IMR-90 (cell line): ENCODE results near the gene THBS4. TPM values are rescaled to one million over a fixed set of nuclear protein-coding genes. Genes with fewer than 3 reads are reported as not detected.

Source experiments
- ATAC-seq: fragments of 200-7000 bp; cut with Tn5 transposase; 2 replicates; pipeline ENCODE4 v1.9.1; 2020; ENCODE audit warnings: low read depth, mild to moderate bottlenecking, moderate library complexity
- BruUV-seq: library from RNA; stranded (reverse); fragments of 400-500 nt; replicated peaks from 2 replicates; lab custom pipeline; 2021; lab: Mats Ljungman, UMichigan
- CTCF ChIA-PET: fragments of 300-600 bp; formaldehyde crosslinking; extraction: SDS; loops from one replicate; lab custom pipeline; 2021; ENCODE audit warnings: antibody characterized with exemption; lab: Yijun Ruan, JAX
- POLR2A ChIA-PET: fragments of 300-600 bp; sonication (Branson Sonifier 250); formaldehyde crosslinking; loops from one replicate; lab custom pipeline; 2022; ENCODE audit warnings: antibody characterized with exemption; ENCODE audit not compliant: unreplicated experiment; lab: Charles Lee
- DNase-seq: peaks from one replicate; pipeline ENCODE4 v3.0.0; 2013
- H2AFZ ChIP-seq: replicated peaks from 2 replicates; pipeline ENCODE3; 2013; ENCODE audit warnings: low read length, mild to moderate bottlenecking; ENCODE audit not compliant: poor library complexity
- H2AK5ac ChIP-seq: 2 replicates; pipeline ENCODE4 v1.6.1; 2013; ENCODE audit warnings: low read depth, low read length, inconsistent platforms
- H2AK9ac ChIP-seq: replicated peaks from 2 replicates; pipeline ENCODE3; 2013; ENCODE audit warnings: mild to moderate bottlenecking, low read depth, low read length, moderate library complexity; ENCODE audit not compliant: poor library complexity
- H2BK120ac ChIP-seq: 2 replicates; pipeline ENCODE4 v1.6.1; 2013; ENCODE audit warnings: low read depth, low read length, inconsistent platforms
- H2BK15ac ChIP-seq: 3 replicates; pipeline ENCODE4 v1.6.1; 2013; ENCODE audit warnings: low read depth, low read length, inconsistent platforms
- H2BK20ac ChIP-seq: 2 replicates; pipeline ENCODE4 v1.6.1; 2013; ENCODE audit warnings: low read depth, mild to moderate bottlenecking, inconsistent platforms, low read length, moderate library complexity
- H2BK5ac ChIP-seq: 2 replicates; pipeline ENCODE4 v1.6.1; 2013; ENCODE audit warnings: mild to moderate bottlenecking, low read depth, low read length, inconsistent platforms; ENCODE audit not compliant: poor library complexity, severe bottlenecking
- H3K14ac ChIP-seq: replicated peaks from 2 replicates; pipeline ENCODE4 v1.6.1; 2013; ENCODE audit warnings: low read depth, low read length, inconsistent platforms
- H3K18ac ChIP-seq: 2 replicates; pipeline ENCODE4 v1.6.1; 2013; ENCODE audit warnings: low read depth, low read length, control low read depth
- H3K23ac ChIP-seq: 2 replicates; pipeline ENCODE4 v1.6.1; 2013; ENCODE audit warnings: low read depth, low read length, inconsistent platforms
- H3K27ac ChIP-seq: 2 replicates; pipeline ENCODE4 v1.5.1; 2013; ENCODE audit warnings: mild to moderate bottlenecking, control low read depth, low read length; ENCODE audit not compliant: insufficient read depth
- H3K27me3 ChIP-seq: 2 replicates; pipeline ENCODE4 v1.6.1; 2013; ENCODE audit warnings: low read length; ENCODE audit not compliant: control insufficient read depth, insufficient read depth
- H3K36me3 ChIP-seq: 2 replicates; pipeline ENCODE4 v1.6.1; 2013; ENCODE audit warnings: low read length, mixed read lengths; ENCODE audit not compliant: control insufficient read depth, insufficient read depth
- H3K4ac ChIP-seq: 2 replicates; pipeline ENCODE4 v1.6.1; 2013; ENCODE audit warnings: low read depth, low read length, inconsistent platforms
- H3K4me1 ChIP-seq: 2 replicates; pipeline ENCODE4 v1.6.1; 2013; ENCODE audit warnings: low read length, mixed read lengths; ENCODE audit not compliant: control insufficient read depth, insufficient read depth
- H3K4me2 ChIP-seq: 2 replicates; pipeline ENCODE4 v1.6.1; 2013; ENCODE audit warnings: low read depth, mild to moderate bottlenecking, control low read depth, low read length, moderate library complexity
- H3K4me3 ChIP-seq: 2 replicates; pipeline ENCODE4 v1.5.1; 2013; ENCODE audit warnings: low read depth, mild to moderate bottlenecking, control low read depth, low read length, moderate library complexity; ENCODE audit not compliant: insufficient read depth
- H3K56ac ChIP-seq: 2 replicates; pipeline ENCODE4 v1.6.1; 2013; ENCODE audit warnings: low read length, inconsistent platforms; ENCODE audit not compliant: insufficient read depth; ENCODE audit errors: extremely low read depth
- H3K79me1 ChIP-seq, 2 experiments: 2 replicates each; pipeline ENCODE4 v1.6.1; 2013; ENCODE audit warnings: low read length in 2 of 2, inconsistent platforms in 1 of 2, low read depth in 1 of 2
- H3K9ac ChIP-seq: 2 replicates; pipeline ENCODE4 v1.6.1; 2013; ENCODE audit warnings: low read depth, low read length, control low read depth
- H3K9me1 ChIP-seq: 2 replicates; pipeline ENCODE4 v1.6.1; 2013; ENCODE audit warnings: low read length, inconsistent platforms; ENCODE audit not compliant: insufficient read depth
- H3K9me3 ChIP-seq: 2 replicates; pipeline ENCODE4 v1.6.1; 2013; ENCODE audit warnings: low read length; ENCODE audit not compliant: control insufficient read depth, insufficient read depth
- H4K20me1 ChIP-seq: 2 replicates; pipeline ENCODE4 v1.6.1; 2013; ENCODE audit warnings: low read length, inconsistent platforms; ENCODE audit not compliant: insufficient read depth
- H4K5ac ChIP-seq: 2 replicates; pipeline ENCODE4 v1.6.1; 2013; ENCODE audit warnings: mild to moderate bottlenecking, low read depth, low read length, control low read depth
- H4K8ac ChIP-seq, 2 experiments: 2 replicates each; pipeline ENCODE4 v1.6.1; 2013; ENCODE audit warnings: low read depth in 2 of 2, low read length in 2 of 2, control low read depth in 1 of 2, inconsistent platforms in 1 of 2
- H4K91ac ChIP-seq: 2 replicates; pipeline ENCODE4 v1.6.1; 2013; ENCODE audit warnings: low read depth, low read length, inconsistent platforms; ENCODE audit not compliant: insufficient read depth
- BHLHE40 ChIP-seq: fragments of 150-350 bp; IDR thresholded peaks from 2 replicates; pipeline ENCODE4 v1.6.1; 2016; ENCODE audit warnings: mild to moderate bottlenecking, low read depth, low read length
- CEBPB ChIP-seq: IDR thresholded peaks from 2 replicates; pipeline ENCODE4 v1.6.1; 2012; ENCODE audit warnings: low read depth, low read length, improper control_type of control experiment
- CHD1 ChIP-seq: IDR thresholded peaks from 2 replicates; pipeline ENCODE4 v1.6.1; 2012; ENCODE audit warnings: low read depth, low read length, improper control_type of control experiment
- CTCF ChIP-seq: conservative IDR thresholded peaks from 2 replicates; pipeline ENCODE4 v1.5.1; 2012; ENCODE audit warnings: mild to moderate bottlenecking, low read depth, low read length, improper control_type of control experiment
- ELK1 ChIP-seq: fragments of 150-350 bp; IDR thresholded peaks from 2 replicates; pipeline ENCODE4 v1.6.1; 2016; ENCODE audit warnings: low read depth, mild to moderate bottlenecking, low read length, moderate library complexity, borderline replicate concordance
- FOS ChIP-seq: fragments of 150-350 bp; IDR thresholded peaks from 2 replicates; pipeline ENCODE4 v1.6.1; 2016; ENCODE audit warnings: low read depth, low read length
- MAFK ChIP-seq: IDR thresholded peaks from 2 replicates; pipeline ENCODE4 v1.6.1; 2012; ENCODE audit warnings: low read depth, low read length, improper control_type of control experiment
- MAZ ChIP-seq: IDR thresholded peaks from 2 replicates; pipeline ENCODE4 v1.6.1; 2012; ENCODE audit warnings: low read depth, mild to moderate bottlenecking, low read length, improper control_type of control experiment, moderate library complexity, borderline replicate concordance
- MXI1 ChIP-seq: IDR thresholded peaks from 2 replicates; pipeline ENCODE4 v1.6.1; 2012; ENCODE audit warnings: low read depth, mild to moderate bottlenecking, low read length, moderate library complexity, borderline replicate concordance
- NFE2L2 ChIP-seq: fragments of 150-350 bp; IDR thresholded peaks from 2 replicates; pipeline ENCODE4 v1.6.1; 2016; ENCODE audit warnings: low read depth, mild to moderate bottlenecking, low read length
- POLR2A ChIP-seq: IDR thresholded peaks from 2 replicates; pipeline ENCODE4 v1.6.1; 2012; ENCODE audit warnings: mild to moderate bottlenecking, low read depth, low read length
- RAD21 ChIP-seq: IDR thresholded peaks from 2 replicates; pipeline ENCODE4 v1.6.1; 2012; ENCODE audit warnings: low read length, improper control_type of control experiment
- RCOR1 ChIP-seq: IDR thresholded peaks from 2 replicates; pipeline ENCODE4 v1.6.1; 2012; ENCODE audit warnings: mild to moderate bottlenecking, low read length, improper control_type of control experiment; ENCODE audit not compliant: insufficient replicate concordance
- RFX5 ChIP-seq: IDR thresholded peaks from 2 replicates; pipeline ENCODE4 v1.8.0; 2012; ENCODE audit warnings: low read depth, mild to moderate bottlenecking, low read length, moderate library complexity
- SMC3 ChIP-seq: fragments of 150-350 bp; IDR thresholded peaks from 2 replicates; pipeline ENCODE4 v1.6.1; 2016; ENCODE audit warnings: low read depth, mild to moderate bottlenecking, antibody characterized with exemption, low read length, moderate library complexity
- USF2 ChIP-seq: fragments of 150-350 bp; IDR thresholded peaks from 2 replicates; pipeline ENCODE4 v1.6.1; 2017; ENCODE audit warnings: mild to moderate bottlenecking, antibody characterized with exemption, low read length, low read depth
- WGBS, 2 experiments: methylation state at CpG; one replicate each; pipeline versions ENCODE4 v1.1.5 to v1.1.7; 2013; ENCODE audit warnings: missing lambda C conversion rate in 2 of 2; ENCODE audit not compliant: insufficient read length in 1 of 2; ENCODE audit errors: extremely low coverage in 2 of 2; 5-methylcytosine and 5-hydroxymethylcytosine counted together
- dilution Hi-C: fragments of 300-500 bp; cut with HindIII; formaldehyde crosslinking; loops from one replicate; pipeline ENCODE4 v1.14.3; 2018; ENCODE audit warnings: low sequenced_read_pairs; ENCODE audit not compliant: unreplicated experiment
- in situ Hi-C: fragments of 300-500 bp; cut with MboI; formaldehyde crosslinking; loops from 3 replicates; pipeline ENCODE4 v1.14.3; 2019; ENCODE audit warnings: low sequenced_read_pairs, inconsistent platforms, mixed read lengths
- intact Hi-C: fragments of 100-400 bp; cut with micrococcal nuclease; formaldehyde crosslinking; loops from 2 replicates; pipeline ENCODE4 v1.10.0; 2022
- polyA plus RNA-seq, 3 experiments: library from polyadenylated mRNA; depleted of rRNA; stranded (reverse); fragments of >200 nt; gene quantifications; 2 replicates each; pipeline ENCODE4 v1.2.3, GENCODE V29; 2012; ENCODE audit warnings: low replicate concordance in 1 of 3
- total RNA-seq: library from RNA; depleted of rRNA; stranded (reverse); fragments of >200 nt; gene quantifications from 2 replicates; pipeline ENCODE4 v1.2.3, GENCODE V29; 2012

The THBS4 gene
- total and polyA plus RNA-seq, 2 of the 4 experiments (the other 2 are of a cell fraction), result 0.90 to 0.92 TPM

GRCh38 chr5:80078921-80079320 is 43.8 kb downstream of the THBS4 start:
- Histone ChIP-seq H2BK15ac (no peak overlapping the region), H3K4me1 (peaks cover 3% of the 10 kb centered on the region; the same call in 1 of the 2 replicates), H2BK5ac (no peak overlapping the region), H3K18ac (no peak overlapping the region), H2AK5ac (no peak overlapping the region), H4K91ac (no peak overlapping the region), H3K79me1 (no peaks in the 10 kb centered on the region), H2BK20ac (no peak overlapping the region), H3K4me2 (no peak overlapping the region), H4K8ac (no peak overlapping the region), H3K36me3 (no peaks in the 10 kb centered on the region), H3K27ac (no peak overlapping the region), H3K4ac (no peak overlapping the region), H4K20me1 (no peaks in the 10 kb centered on the region), H3K9me1 (peaks cover 2% of the 10 kb centered on the region; the same call in 1 of the 2 replicates), H2AFZ (no peak overlapping the region), H3K4me3 (no peak overlapping the region), H3K9me3 (no peaks in the 10 kb centered on the region), H2AK9ac (no peak overlapping the region), H3K23ac (no peak overlapping the region), H3K14ac (no peak overlapping the region), H4K5ac (no peak overlapping the region), H3K27me3 (peaks cover 3% of the 10 kb centered on the region), H3K56ac (no peak overlapping the region), H2BK120ac (no peak overlapping the region), H3K9ac (no peak overlapping the region)
- POLR2A ChIA-PET, result no interaction called here
- CTCF ChIA-PET, result no interaction called here
- ATAC-seq (no peak), DNase-seq (no peak)
- WGBS, 2 experiments, result no CpG with 5 or more reads among the region's 4 CpGs
- intact Hi-C loops, result no loop called here
- in situ Hi-C loops, result no loop called here
- dilution Hi-C loops, result no loop called here
- BruUV-seq, result no TSS peak
- TF ChIP-seq RCOR1, result no peak
- no peak for TF ChIP-seq NFE2L2
- TF ChIP-seq CEBPB, result no peak
- TF ChIP-seq POLR2A, result no peak
- no peak for TF ChIP-seq CTCF
- no peak for TF ChIP-seq CHD1
- no peak for TF ChIP-seq ELK1
- TF ChIP-seq USF2, result no peak
- TF ChIP-seq RFX5, result no peak
- TF ChIP-seq RAD21, result no peak
- no peak for TF ChIP-seq FOS
- no peak for TF ChIP-seq BHLHE40
- TF ChIP-seq MXI1, result no peak
- no peak for TF ChIP-seq MAFK
- no peak for TF ChIP-seq MAZ
- no peak for TF ChIP-seq SMC3
